Upper lobe of left lung (tissue), 4 donors: ENCODE measurements around the gene TSPYL1.

Experiments
- EP300 ChIP-seq, 4 donors: sonication (generic); formaldehyde crosslinking; IDR thresholded peaks; one replicate each; pipeline ENCODE4 v1.5.1; 2017; ENCODE audit warnings: antibody characterized with exemption in 4 of 4, control low read depth in 2 of 4
- POLR2A ChIP-seq, 4 donors: fragments of 450-650 bp; IDR thresholded peaks; one replicate each; pipeline ENCODE4 v1.5.1; 2016 to 2017; ENCODE audit warnings: antibody characterized with exemption in 4 of 4, mild to moderate bottlenecking in 2 of 4
- TF ChIP-seq, protein P1 (sequence below), 6 experiments: fragments of 450-650 bp in 4 of 6; fragments of 200-600 bp in 2 of 6; sonication (generic) in 2 of 6; IDR thresholded peaks; one replicate each; pipeline ENCODE4 v1.5.1; 2016 to 2019; ENCODE audit warnings: antibody characterized with exemption in 6 of 6

GRCh38 chr6:116246089-116246488, 33.6 kb downstream of the TSPYL1 start:
- TF ChIP-seq EP300 (IDR thresholded peaks at IDR 0.05) (no peak), POLR2A (IDR thresholded peaks at IDR 0.05) (no peak)
- TF ChIP-seq, protein P1, sequence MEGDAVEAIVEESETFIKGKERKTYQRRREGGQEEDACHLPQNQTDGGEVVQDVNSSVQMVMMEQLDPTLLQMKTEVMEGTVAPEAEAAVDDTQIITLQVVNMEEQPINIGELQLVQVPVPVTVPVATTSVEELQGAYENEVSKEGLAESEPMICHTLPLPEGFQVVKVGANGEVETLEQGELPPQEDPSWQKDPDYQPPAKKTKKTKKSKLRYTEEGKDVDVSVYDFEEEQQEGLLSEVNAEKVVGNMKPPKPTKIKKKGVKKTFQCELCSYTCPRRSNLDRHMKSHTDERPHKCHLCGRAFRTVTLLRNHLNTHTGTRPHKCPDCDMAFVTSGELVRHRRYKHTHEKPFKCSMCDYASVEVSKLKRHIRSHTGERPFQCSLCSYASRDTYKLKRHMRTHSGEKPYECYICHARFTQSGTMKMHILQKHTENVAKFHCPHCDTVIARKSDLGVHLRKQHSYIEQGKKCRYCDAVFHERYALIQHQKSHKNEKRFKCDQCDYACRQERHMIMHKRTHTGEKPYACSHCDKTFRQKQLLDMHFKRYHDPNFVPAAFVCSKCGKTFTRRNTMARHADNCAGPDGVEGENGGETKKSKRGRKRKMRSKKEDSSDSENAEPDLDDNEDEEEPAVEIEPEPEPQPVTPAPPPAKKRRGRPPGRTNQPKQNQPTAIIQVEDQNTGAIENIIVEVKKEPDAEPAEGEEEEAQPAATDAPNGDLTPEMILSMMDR (IDR thresholded peaks at IDR 0.05): no peak
